HG03520 (cell line): ENCODE results near the gene HIPK2.
A peak's percentile ranks its signal among the peaks of the same experiment; 100 is the strongest.
"Not testable (repeated sequence)": the region's sequence is repeated elsewhere in the genome, so short reads cannot be mapped to it uniquely, and the experiment has no call there.

Experiments
- ATAC-seq: cut with Tn5 transposase; IDR thresholded peaks from one replicate; pipeline ENCODE4 v1.9.1; 2021; ENCODE audit warnings: mild to moderate bottlenecking, moderate library complexity; ENCODE audit not compliant: unreplicated experiment

HIPK2 gene

DNA sequence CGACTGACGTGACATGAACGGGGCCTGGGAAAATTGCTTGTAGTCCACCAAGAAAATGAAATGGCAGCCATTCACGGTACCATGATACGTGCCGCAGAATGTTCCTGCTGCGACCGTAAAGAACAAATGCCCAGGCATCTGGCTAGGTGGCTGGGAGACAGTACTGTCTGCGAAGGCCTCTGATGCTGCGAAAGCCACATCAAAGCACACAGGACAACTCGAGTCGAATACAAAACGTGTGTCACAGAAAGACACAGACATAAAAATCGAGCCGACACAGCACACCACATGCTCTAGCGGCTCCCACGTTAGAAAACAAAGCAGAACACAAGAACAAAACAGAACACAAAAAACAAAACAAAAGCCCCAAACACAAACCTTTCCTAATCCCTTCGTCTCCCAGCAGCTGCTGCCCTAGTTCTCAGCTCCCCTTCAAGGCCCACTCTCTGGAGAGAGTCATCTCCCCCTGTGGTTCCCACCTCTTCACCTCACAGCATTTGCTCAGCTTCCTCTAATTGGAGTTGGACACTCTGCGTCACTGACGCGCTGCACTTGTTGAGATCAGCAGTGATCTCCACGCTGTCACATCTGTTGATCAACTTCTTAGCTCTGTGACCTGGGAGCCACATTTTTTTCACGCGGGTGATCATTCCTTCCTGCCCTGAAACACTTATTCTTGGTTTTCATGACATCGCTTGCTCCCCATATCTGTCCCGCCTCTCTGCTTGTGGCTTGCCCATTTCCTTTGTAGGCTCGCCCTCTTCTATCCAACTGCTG lies 142.1 kb downstream of the HIPK2 start:
- no peak for ATAC-seq

DNA sequence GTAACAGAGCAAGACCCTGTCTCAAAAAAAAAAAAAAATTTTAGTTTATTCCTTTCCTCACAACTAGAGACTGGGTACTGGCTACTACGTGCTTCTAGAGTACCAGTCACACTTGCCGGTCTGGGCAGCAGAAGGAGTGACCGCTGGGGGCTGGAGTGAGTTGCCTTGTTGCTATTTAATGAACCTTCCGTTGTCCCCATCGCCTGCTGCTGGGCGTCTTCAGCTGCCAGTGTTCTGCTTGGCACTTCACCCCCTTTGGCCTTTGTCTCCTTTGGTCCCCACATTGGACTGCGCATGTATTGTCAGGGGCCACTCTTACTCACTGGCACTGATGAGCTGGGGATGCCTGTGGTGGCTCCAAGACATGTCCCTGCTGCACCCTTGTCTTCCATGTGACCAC lies 143.7 kb downstream of the HIPK2 start:
- ATAC-seq, result no peak

DNA sequence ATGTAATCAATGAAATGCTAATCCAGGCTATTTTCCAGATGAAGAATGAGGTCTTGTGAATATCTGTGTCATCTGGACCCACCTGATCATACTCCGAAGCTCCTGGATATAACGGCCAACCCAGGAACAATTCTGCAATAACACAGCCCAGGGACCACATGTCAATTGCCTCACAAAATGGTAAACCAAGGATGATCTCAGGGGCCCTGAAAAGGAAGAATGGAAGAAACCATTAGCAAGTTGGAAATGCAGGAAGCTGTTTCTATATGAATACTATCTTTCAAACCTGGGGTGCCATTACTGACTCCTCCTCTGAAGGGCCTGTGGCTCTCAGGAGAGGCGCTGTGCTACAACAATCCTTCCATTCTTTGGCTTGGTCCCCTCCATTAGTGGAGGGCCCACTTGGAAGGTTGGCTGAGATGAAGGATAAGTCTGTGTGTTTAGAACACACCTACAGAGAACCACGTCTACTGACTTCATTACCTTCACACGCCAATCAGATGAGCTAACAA lies 146.2 kb downstream of the HIPK2 start:
- no peak for ATAC-seq

DNA sequence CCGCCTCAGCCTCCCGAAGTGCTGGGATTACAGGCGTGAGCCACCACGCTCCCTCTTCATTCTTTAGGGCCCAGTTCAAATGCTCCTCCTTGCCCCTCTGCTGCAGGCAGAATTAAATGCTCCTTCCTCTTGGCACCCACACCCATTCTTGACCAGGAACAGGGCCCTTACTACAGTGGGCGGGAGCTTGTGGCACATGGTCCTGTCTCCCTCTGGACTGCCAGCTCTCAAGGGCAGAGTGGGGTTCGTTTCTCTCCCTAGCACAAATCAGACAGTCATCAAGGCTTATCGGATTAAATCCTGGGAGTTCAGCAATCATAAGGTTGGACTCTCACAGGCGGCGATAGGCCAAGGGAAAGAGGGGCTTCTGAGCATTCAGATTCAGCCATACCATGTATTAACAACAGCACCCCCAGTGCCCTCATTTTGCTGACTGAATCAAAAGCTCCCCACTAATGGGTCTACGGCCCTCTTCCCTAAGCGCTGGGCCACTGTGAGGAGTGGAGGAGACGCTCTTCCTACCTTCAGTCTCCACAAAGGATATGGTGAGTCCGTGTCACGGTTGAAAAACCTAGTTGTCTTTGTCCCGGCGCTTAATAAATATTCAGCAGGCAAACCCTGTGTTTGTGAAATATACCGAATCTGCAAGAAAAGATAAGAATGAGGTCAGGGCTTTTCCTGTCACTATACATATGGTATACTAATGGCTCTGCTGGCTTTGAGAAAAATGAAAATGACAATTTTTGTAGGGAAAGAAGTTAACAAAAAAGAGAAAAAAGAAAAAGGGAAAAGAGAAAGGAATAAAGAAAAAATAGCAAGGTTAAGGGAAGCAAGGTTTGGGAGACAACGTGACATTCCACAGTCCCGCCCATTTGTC lies 146.9 kb downstream of the HIPK2 start:
- ATAC-seq, result no peak

DNA sequence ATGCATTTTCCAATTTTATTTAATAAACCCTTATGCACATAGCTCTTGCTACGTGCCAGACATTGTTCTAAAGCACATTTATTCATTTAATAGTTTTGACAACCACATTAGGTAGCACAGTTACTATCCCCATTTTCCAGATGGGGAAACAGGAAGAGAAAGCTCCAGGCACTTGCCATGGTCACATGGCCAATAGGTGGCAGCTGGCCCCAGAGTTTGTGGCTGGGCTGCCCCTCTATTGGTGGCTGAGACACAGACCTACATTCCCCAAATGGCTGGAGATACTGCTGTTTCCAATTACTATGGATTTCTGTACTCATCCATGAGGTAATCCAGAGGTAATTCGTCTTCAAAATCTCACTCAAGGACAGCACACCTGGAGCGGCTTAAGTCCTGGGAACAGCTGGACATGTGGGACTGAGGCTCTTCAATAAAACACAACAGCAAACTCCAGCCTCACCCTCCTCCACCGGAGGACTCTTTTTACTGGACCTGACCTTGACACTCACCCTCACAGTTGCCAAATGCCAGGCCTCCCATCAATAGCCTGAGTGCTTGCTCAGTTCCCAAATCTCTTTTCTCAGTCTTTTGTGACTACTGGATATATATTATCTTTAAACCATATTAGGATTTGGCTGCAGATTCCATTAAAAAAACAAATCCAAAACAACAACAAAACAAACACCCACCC lies 148.3 kb downstream of the HIPK2 start:
- no peak for ATAC-seq

DNA sequence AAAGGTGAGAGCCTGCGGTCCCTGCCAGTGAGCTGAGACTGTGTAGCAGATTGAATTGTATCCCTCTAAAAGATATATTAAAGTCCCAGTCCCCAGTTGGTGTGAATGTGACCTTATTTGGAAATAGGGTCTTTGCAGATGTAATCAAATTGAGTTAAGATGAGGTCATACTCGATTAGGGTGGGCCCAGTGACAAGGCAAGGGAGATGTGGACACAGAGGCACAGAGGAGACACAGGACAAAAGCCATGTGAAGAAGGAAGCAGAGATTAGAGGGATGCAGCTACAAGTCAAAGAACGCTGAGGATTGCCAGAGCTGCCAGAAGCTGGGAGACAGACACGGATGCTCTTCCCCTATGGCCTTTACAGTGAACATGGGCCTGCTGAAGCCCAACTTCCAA lies 150.0 kb downstream of the HIPK2 start:
- no peak for ATAC-seq

DNA sequence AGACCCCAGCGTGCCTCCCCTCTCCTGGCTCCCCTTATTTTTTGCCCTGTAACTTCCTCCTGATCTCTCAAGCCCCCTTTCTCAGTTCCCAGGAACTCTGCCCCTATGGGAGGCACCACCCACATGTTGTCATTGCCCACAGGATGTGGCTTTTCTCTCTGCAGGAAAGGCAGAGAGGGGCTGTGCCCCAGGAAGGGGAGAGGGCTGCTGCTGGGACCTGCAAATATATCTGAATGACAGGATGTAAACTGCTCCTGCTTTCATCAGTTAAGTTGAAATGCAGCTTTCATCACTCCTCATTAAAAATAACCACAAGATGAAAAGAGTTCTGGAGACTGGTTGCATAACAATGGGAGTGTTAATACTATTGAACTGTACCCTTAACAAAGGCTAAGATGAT lies 151.0 kb downstream of the HIPK2 start:
- ATAC-seq, result no peak

DNA sequence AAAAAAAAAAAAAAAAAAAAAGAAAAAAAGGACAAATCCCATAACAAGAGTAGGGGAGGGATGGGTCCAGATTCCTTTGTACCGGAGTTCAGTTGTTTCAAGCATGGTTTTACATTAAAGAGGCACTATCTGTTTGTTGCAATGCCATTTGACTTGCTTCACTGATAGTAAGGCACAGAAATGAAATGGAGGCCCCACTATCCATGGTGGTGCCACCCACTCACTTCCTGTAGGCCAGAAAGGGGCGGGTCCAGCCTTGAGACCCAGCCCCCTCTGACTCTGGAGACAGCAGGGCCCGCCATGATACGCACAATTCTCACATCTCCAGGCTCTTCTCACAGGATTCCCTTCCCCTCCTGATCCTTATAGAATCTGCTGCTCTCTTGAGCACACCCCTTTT lies 154.3 kb downstream of the HIPK2 start:
- no peak for ATAC-seq

DNA sequence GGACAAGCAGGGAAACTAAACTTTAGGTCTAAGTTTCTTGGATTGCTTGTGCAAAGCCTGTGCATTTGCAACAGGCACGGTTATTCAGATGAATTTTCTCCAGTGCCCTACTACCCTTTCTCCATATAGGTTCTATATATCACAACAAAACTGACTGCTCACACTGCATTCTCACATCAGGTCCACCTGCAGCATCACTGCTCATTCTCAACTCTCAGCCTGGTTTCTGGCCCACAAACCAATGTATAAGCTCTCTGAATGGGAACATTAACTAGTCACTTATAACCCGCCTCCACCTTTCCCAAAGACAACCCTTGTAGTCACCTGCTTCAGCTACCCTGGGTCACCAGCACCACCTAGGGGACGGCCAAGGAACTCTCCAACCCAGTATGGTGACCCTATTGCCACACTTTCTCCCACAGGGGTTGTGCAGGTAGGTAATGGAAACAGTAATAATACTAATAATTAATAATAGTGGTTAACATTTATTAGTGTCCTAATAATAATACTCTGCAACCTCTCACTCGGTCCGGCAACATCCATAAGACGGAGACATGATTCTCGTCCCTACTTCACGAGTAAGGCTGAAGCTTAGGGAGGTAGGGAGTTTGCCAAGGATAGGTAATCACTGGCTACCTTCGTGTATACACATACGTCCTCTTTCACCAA lies 157.0 kb downstream of the HIPK2 start:
- ATAC-seq, result peak; percentile 78

DNA sequence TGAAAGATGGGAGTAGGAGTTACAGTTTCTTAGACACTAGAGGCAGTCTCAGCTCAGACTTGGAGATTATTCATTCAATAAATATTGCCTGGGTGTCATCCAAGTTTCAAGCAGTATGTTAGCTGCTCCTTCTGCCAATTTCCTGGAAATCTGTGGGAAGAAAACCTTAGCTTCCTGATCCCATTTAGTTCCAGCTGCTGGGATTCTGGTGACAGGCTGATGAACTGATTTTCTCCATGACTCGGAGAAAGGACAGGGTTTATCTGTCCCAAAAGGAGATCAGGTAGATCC lies 158.5 kb downstream of the HIPK2 start:
- no peak for ATAC-seq

DNA sequence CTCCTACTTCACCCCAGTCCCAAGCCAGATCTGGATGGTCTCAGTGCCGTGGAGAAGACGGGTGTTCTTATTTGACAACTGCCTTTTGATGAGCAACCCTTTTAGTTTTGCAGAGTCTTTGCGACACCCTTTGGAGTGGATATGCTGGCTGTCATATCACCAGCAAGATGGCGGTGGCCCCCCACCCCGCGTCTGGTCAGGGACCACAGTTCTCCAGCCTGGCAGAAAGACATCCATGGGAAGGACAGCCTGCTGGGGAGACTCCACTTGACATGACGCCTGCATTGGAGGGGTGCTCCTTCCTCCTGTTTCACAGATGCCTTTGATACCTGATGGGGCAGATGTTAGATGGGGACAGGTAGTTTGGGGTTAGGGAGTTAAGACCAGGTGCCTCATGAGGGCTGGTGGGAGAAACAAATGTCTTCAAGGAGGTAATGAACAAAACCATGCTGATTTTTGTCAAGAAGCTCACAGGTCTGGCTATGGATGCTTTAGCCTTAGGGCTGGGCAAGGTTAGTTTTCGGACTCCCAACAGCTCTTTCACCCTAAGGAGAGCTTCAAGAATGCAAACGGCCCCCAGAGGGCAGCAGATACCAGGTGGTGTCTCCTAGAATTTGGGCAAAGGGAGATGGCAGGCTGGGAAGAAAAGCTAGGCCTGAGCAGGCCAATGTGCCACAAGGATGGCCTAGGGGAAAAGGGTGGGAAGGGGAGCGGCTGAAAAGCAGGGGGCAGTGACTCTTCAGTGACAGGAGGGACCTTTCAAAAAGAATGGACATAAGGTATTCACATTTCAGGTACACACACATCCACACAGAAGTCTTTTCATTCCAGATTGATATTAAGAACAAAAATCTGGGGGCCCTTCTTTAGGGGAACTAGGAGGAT lies 159.1 kb downstream of the HIPK2 start:
- no peak for ATAC-seq

DNA sequence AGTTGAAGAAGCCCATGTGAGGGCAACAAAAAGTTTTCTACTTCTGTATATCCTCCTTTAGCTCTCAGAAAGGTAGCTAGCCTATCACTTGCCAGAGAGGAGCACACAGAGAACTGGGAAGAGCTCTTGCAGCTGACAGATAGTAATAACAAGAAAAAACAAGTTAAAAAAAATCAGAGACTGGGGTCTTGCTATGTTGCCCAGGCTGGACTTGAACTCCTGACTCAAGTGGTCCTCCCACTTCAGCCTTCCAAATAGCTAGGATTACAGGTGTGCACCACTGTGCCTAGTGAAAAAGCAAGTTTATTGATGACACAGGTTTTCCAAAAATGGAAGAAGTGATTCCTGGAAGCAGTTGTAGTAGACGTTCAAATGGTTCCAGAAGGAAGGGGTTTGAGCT lies 160.7 kb downstream of the HIPK2 start:
- no peak for ATAC-seq

DNA sequence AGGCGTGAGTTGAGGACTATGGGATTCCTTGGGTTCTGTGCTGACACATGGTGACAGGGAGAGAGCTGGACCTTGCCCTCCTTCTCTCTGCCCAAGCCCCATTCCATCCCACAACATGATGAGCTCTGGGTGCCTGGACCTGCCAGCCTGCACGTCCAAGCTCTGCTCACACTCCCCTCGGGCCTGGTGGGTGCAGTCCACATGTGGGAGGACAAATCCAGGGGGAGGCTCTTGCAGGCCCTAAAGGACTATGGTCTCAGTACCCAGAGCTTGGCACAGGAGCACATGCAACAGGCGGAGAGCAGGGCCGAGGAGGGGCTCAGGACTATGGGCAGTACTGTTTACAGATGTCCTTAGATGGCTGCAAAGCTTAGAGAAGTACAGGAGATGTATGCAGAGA lies 162.9 kb downstream of the HIPK2 start:
- no peak for ATAC-seq

DNA sequence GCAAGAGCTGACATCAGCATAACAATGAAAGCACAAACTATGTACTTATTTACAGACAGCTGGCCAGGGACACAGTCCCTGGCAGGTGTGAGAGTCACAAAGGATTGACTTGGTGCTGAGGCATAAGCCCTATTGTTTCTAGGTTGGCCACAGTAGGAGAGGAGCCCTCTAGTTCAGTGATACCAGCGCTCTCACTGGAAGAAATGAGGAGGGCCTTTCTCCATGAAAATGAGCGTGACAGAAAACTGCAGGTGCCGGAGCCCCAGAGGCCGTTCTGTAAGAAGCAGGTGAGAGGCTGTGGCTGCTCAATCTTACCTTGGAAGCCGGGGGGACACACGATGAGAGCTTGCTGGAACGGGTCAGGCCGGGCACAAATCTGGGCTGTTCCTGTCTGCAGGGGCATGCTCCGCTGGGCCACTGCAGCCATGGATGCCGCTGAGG lies 163.8 kb downstream of the HIPK2 start:
- no peak for ATAC-seq

DNA sequence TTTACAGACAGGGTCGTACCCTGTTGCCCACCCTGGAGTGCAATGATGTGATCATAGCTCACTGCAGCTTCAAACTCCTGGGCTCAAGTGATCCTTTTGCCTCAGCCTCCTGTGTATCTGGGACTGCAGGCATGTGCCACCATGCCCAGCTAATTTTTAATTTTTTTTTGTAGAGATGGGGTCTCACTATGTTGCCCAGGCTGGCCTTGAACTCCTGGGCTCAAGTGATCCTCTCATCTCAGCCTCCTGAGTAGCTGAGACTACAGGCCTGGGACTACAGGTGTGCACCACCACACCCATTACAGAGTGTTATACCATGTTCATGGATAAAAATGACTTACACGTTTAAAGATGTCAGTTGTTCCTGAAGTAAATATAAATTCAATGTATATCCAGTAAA lies 166.2 kb downstream of the HIPK2 start:
- not testable (repeated sequence) for ATAC-seq

DNA sequence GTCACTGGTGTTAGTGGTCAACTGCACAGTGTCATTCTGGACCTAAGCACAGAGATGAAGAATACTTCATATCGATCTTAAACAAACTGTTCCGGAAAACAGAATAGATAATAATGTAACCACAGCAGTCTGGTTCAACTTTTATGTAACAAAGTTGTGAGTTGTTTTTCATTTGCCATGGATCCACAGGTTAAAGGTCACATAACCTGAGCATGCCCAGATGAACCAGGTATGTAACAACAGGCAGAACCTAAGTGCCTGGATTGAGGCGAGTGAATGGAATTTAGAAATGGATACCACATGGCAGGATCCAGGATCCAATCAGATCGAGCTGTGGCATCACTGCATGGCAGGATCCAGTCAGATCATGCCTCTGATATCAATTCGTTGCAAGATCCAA lies 167.2 kb downstream of the HIPK2 start:
- ATAC-seq, result no peak

DNA sequence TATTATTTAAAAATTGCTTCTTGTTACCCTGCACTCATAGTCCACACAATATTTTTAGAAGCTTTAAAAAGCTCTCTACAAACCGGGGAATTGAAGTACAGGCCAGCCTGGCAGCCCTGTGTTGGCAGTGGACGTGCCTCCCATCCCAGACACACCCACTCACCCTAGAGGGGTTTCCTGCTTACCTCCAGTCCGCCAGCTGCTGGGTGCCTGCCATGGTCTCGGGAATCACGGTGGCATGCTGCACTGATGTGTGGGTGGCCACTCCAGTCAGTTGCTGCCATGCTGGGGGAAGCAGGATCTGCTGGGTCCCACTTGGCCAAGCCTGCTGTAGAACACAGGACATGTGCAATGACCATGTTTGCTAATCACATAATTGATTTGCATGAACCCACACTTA lies 173.9 kb downstream of the HIPK2 start:
- ATAC-seq, result no peak

DNA sequence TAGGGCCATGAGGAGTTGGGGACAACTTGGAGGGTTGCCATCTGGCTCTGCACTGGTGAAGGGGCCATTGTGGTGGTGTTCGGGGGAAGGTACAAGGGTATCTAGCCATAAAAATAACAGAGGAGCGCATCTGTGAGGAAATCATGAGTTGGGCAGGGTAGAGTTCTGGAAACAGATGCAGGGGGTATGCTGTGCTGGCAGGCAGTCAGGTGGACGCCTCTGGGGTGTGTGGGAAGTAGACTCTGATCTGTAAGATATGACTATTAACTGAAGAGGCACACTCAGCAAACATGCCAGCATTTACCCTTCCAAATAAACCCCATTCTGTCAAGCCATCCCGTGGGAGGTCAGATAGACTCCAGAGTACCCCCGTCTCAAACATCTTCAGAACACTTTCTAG lies 174.5 kb downstream of the HIPK2 start:
- ATAC-seq, result no peak

DNA sequence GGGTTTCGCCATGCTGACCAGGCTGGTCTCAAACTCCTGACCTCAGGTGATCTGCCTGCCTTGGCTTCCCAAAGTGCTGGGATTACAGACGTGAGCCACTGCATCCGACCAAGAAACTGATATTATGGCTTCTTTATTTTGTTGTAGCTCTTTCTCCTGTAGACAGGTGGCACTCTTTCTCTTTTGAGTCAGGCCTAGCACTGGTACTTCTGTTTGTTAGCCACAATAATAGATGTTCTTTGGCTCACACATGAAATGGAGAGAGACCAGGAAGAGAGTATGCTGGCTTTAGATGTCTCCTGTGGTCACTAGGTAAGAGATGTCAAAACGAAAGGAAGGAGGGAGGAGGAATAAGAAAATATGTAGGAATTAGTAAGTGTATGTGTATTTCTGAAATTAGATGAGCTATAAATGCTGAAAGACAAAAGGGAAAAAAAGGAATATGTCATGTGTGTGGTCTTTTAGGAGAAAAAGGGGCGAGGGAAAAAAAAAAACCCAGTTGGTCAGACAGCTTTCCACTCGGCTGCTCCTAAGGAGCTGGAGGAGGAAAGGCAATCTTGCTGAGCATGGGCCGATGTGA lies 175.6 kb downstream of the HIPK2 start:
- no peak for ATAC-seq

DNA sequence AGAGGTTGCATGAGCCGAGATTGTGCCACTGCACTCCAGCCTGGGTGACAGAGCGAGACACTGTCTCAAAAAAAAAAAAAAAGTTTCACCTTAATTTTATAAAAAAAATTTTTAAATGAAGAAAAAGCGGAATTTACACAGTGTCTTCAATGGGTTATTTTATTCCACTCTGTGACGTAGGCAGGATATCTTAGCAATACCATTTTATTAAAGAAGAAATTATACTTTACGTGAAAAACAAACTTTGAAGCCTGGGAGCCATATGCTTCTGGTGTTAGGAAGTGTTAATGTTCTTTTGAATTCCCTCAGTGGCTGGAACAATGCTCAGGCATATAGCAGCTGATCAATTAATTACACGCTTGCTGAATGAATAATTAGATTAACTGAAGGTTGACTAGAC lies 176.6 kb downstream of the HIPK2 start:
- ATAC-seq, result no peak
